ENCODE data around the gene AFG1L.

DNA sequence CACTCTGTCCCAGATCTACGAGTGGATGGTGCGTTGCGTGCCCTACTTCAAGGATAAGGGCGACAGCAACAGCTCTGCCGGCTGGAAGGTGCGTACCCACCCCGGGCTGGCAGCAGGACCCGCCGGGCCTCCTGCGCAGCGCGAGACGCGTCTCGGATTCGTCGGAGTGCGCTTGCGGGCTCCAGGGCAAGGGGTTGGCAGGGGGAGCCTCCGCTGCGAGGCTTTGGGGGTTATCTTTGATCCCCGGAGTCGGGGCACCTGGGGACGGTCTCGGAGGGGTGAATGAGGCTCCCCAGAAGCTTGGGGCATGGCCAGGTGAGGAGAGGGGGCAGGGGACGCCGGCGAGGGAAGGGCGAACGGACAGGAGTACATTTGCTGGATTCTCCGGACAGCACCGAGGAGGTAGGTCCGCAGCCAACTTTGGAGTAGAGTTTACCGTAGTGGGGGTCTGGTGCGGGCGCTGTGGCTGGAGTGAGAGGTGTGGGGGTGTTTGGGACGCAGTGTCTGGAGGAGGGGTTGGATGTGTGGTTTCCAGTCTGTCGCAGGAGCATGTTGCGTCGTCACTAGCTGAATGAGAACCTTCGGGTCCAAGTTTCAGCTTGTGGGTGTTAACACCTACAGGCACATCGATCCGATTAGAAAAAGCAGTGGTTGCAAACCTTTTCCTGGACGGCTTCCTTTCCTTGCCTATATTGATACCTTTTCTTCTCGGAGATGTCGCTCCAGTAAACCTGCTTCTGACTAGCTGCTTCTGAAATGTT, 267.1 kb downstream of the AFG1L start:
- no peak for TF ChIP-seq EZH2 (IDR thresholded peaks at IDR 0.05; ENCODE audit: borderline replicate concordance, low read length)
- TF ChIP-seq, protein P1, sequence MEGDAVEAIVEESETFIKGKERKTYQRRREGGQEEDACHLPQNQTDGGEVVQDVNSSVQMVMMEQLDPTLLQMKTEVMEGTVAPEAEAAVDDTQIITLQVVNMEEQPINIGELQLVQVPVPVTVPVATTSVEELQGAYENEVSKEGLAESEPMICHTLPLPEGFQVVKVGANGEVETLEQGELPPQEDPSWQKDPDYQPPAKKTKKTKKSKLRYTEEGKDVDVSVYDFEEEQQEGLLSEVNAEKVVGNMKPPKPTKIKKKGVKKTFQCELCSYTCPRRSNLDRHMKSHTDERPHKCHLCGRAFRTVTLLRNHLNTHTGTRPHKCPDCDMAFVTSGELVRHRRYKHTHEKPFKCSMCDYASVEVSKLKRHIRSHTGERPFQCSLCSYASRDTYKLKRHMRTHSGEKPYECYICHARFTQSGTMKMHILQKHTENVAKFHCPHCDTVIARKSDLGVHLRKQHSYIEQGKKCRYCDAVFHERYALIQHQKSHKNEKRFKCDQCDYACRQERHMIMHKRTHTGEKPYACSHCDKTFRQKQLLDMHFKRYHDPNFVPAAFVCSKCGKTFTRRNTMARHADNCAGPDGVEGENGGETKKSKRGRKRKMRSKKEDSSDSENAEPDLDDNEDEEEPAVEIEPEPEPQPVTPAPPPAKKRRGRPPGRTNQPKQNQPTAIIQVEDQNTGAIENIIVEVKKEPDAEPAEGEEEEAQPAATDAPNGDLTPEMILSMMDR (IDR thresholded peaks at IDR 0.05; ENCODE audit: low read length): no peak

Measured in OCI-LY1 (cell line).